SKM-1 (cell line): Measurements from ENCODE around the gene CCNB3.

Experiments
- DNase-seq: peaks from one replicate; lab custom pipeline; 2025; ENCODE audit not compliant: unreplicated experiment; lab: John Stamatoyannopoulos, UW

Gene CCNB3

DNA sequence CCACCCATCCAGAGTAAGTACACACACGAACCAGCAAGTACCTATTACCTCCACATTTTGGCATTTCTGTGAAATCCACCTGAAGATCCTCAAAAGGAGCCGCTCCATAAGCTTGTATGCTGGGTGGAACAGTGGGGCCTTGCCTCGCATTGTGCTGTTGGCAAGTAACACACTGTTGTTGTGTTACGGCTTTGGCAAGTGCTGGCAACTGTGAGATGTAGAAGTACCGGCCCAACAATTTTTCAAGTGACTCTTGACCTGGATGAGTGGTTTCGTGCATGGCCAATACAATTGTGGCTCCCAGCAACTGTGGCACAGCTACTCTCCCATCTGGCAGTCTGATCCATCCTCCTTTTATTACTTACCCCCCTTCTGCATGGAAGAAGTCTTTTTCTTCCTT is 128.7 kb downstream of the CCNB3 start:
- no peak for DNase-seq

- DNase-seq = no peak
Measured at GRCh38 chrX:50343917-50344316, 139.4 kb downstream of the CCNB3 start.

- DNase-seq = peak; percentile 5
Measured at GRCh38 chrX:50372966-50373365, 168.4 kb downstream of the CCNB3 start.

DNA sequence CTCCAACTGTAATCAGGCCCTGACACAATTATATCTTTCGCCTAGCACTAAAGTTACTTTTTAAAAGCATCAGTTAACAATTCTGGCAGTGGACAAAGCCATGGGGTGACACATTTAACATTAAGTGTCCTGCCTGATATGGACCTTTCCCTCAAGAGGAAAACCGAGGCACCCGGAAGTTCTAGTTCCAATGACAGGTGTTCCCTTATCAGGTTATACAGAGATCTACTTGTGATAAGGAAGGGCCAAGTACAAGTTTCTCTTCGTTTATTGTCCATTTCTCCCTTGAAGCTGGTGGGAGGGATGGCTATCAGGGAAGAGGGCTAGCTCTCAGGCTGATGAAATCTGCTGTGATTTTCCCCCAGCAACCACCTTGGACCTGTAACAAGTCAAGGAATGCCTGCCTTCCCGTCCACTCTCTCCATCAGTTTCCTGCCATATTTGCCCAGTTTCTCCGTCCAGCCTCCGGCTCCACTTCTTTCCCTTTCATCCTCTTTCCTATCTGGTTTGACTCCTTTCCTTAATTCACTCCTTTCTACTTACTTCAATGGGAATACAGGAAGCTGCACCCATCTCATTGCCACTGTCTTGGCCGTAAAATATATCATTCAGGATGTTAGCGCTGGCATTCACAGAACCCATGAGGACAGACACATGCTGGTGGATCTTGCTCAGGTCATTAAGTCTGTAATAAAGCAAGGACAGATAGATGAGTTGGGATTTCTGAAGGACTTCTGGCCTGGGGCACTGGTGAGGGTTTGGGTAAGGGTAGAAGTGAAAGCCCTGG is 171.1 kb downstream of the CCNB3 start:
- DNase-seq = no peak

GRCh38 chrX:50381729-50382415 is 177.3 kb downstream of the CCNB3 start:
- no peak for DNase-seq

- DNase-seq = no peak
Measured at GRCh38 chrX:50386520-50386919, 182.0 kb downstream of the CCNB3 start.

GRCh38 chrX:50393902-50394301 is 189.3 kb downstream of the CCNB3 start:
- DNase-seq = no peak
